Renal cortical epithelial cell (primary cell): ENCODE data around the gene EML4. TPM values are rescaled to one million over a fixed set of nuclear protein-coding genes. Genes with fewer than 3 reads are reported as not detected.

Experiments used
- DNase-seq: peaks from one replicate; pipeline ENCODE4 v3.0.0-alpha.2; 2011; ENCODE audit warnings: low read depth
- total RNA-seq: library from RNA; depleted of rRNA; stranded (reverse); fragments of >200 nt; gene quantifications from 2 replicates; pipeline ENCODE4 v1.2.3, GENCODE V29; 2014

Gene EML4
- total RNA-seq, 1 donor from 2014 or later = 45.6 TPM

DNA sequence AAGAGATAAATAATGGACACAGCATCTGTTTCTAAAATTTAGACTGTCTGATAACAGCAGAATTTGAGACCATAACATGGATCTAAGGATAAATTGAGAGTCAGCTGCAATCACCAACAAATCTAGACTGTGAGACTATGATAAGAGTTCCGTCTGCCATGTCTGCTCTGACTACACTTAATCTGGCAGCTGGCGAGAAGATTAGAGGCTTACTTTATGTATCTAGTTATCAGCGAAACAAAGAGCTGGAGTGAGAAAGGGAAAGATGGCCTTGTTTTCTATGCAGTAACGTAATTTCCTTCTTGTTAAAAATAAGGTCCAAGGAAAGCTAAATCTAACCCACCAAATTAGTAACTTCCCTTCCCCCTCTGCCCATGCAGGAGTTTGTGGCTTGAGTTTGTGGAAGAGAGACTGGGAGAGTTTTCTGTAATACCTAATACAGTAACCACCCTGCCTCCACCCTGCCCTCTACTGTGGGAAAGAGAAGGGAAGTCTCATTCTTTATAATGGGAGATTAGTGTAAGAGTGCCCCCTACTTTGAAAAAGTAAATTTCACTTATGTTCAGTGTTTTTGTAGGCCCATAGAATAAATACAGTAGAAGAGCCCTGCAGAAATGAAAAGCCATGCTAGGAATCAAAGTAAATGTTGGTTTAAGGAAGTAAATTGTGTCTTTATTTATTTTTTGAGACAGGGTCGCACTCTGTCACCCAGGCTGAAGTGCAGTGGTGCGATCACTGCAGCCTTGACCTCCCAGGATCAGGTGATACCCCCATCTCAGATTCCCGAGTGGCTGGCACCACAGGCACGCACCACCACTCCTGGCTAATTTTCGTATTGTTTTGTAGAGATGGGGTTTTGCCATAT, 27.5 kb downstream of the EML4 start:
- DNase-seq = peak; percentile 81

DNA sequence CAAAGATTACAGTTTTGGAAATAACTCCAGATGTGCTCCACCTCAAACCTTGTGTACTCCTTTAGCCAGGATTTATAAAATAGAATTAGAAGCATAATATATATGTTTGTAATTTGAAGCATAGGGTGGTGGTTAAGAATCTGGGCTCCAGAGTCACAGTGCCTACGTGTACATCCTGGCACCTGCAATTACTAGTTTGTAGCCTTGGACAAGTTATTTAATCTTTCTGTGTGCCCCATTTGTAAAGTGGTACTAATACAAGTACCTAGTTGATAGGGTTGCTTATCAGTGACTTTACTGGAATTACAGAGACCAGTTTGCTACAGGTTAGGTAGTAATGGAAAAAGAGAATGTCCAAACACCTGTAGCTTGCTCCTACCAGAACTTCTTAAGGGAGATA, 28.6 kb downstream of the EML4 start:
- no peak for DNase-seq

DNA sequence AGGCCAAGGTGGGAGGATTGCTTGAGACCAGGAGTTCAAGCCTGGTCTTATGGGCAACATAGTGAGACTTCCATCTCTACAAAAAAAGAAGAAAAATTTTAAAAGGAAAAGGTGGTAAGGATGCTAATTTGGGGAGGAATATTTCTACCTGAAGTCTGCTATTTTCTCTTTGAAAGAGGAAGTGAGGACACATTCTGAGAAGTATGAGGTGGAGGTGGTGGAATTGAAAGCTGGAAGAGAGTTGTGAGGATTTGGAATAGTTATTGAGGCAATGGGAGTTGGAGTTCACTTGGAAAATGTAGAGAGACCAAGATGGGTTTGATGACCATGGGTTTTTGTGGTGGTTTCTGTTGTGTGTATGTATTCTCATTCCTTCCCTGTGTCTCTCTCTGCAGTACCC, 29.3 kb downstream of the EML4 start:
- no peak for DNase-seq

DNA sequence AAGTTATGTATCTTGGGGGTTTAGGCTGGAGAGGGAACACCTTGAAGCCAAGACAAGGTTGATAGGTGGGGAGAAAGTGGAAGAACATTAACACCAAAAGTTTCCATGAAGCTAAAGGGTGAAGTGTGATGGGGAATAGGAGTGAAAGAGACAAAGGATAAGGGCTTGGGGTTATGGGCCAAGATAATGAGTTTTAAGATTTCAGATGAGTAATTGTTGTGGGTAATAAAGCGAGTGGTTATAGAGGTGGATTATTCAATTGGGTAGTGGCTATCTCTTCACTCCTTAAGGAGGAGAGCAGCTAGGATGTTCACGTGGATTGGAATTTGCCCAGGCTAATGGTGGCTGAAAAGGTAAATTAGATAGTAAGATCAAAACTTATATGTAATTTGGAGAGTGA, 29.8 kb downstream of the EML4 start:
- no peak for DNase-seq

DNA sequence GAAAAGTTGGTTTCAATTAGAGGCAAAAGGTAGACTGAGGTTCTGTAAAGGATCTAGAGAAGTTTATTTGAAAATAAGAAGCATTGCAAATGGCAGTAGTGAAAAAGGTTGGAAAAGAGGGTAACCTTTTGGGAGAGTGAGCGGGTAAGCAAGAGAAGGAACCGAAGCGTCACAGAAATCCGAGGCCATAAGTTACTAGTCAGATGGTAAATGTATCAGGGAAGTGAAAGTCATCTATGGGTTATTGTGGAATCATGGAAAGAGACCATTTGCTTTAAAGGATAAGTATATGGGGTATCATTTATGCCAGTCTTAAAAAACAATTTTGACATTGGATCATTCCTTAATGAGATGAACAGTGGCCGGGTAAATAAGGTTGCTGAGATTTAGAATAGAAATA, 30.5 kb downstream of the EML4 start:
- DNase-seq = no peak

DNA sequence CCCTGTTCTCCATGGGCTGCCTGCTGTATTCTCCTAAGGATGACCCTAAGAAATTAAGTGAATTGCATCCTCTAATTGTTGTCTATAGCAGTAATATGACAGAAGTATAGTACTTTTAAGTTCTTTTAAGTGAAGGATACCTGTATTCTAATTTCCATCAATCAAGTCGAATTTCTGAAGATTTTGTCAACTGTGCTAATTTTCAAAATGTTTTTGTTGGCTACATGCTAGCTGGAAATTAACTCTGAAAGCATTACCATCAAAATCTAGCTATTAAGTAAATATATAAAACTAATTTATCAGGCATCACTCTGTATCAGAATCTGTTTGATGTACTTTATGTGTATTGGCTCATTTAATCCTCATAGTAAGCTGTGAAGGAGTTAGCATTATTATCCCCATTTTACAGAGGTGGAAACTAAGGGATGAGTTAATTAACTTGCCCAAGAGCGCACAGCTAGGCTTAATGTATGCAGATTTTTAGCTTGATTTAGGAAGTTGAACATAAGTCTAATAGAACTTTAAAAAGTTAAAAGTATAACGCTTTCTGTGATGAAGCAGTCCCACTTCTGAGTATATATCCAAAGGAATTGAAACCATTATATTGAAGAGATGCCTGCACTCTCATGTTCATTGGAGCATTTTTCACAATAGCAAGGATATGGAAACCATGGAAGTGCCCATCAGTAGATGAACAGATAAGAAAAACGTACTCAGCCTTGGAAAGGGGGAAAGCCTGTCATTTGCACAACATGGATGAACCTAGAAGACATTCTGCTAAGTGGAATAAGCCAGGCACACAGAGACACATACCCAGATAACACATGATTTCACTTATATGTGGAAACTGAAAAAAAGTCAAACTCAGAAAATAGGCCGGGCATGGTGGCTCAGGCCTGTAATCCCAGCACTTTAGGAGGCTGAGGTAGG, 32.0 kb downstream of the EML4 start:
- no peak for DNase-seq

DNA sequence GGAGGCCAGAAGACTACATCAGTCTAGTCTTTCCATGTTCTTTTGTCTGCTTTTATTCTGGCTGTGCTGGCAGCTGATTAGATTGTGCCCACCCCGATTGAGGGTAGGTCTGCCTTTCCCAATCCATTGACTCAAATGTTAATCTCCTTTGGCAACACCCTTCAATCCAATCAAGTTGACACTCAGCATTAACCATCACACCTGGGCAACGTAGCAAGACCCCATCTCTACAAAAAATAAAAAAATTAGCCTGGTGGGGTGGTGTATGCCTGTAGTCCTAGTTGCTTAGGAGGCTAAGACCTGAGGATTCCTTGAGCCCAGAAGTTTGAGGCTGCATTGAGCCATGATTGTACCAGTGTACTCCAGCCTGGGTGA, 33.5 kb downstream of the EML4 start:
- DNase-seq = no peak

DNA sequence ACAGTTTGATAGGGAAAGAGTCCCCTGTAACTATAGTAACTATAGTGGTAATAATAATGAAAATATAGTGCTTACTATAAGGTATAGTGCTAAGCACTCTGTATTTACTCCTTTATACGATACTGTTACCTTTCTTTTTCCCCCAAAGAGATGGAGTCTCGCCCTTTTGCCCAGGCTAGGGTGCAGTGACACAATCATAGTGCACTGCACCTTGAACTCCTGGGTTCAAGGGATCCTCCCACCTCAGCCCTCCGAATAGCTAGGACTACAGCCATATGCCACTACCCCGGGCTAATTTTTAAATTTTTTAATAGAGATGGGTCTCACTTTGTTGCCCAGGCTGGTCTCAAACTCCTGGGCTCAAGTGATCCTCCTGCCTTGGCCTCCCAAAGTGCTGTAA, 34.6 kb downstream of the EML4 start:
- no peak for DNase-seq

DNA sequence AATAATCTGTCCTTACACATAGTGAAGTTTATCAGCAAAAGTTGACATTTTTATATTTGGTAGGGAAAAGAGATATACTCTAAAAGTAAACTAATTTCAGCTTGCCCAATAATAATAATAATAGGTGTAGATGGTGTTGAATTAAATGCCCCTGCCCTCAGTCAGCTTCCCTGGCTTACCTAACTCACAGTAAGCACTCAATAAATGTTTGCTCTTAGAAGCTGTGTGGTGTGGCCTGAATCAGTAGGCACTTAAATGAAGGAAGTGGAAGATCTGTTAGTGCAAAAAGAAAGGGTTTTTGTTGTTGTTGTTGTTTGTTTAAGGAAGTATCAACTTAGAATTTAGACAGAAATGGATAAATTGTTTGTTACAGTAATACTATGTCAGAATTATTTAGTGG, 36.2 kb downstream of the EML4 start:
- no peak for DNase-seq

DNA sequence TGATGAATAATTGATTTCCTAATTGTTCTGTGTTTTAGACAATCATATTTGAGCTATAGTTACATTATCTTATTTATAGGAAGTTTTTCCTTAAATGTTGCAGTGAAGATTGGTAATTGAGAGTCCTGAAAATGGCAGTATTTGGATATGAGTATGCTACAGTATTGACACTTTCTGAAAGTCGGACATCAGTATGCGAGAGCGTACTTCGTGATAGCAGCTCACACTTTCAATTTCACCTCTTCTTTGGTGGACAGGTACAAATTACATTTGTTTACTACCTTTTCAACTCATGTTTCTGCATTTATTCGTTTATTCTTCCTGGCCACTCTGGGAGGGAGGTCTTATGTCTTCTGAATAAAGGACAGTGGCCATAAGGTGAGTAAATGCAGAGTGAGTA, 38.7 kb downstream of the EML4 start:
- no peak for DNase-seq

DNA sequence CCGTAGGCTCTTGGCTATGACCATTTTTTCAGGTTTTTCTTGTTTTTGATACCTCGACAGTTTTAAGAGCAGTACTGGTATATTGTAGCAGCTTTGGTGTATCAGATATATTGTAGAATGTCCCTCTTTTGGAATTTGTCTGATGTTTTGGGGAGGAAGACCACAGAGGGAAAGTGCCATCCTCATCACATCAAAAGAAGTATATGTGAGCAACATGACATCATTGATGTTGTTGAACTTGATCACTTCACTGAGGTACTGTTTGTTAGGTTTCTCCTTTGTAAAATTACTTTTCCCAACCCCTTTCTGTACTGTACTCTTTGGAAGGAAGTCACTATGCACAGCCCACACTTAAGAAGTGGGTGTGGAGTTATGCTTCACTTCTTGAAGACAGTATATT, 41.0 kb downstream of the EML4 start:
- DNase-seq = no peak

DNA sequence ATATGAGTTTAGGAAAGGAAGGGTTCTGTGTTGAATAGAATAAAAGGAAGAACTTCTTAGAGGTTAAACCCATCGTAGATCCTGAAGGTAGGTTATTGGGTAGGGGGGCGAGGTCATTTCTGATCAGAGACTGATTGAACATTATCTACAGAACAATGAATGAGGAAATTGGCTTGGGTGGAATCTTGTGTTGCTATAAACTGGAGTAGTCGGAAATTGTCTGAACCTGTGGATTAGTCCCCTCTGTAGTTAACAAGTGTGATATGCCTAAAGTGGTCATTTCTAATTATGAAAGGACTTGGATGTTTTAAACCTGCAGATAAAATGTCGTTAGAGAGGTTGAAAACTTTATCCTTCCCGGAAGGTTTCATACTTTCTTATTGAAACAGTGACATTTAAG, 42.1 kb downstream of the EML4 start:
- no peak for DNase-seq

DNA sequence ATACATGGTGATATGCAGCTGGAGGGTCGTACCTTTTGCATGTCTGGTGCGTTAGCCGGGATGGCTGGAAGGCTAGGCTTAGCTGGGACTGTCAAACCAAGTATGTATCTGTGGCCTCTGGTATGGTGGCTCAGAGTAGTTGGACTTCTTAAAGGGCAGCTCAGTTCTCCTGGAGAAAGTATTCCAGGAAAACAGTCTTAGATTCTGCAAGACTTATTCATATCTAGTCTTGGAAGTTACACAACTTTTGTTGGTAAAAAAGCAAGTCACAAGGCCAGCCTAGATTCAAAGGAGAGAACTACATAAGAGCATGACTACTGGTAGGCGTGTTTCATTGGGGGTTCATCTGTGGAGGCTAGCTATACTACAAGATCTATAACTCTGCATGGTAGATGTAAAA, 45.5 kb downstream of the EML4 start:
- DNase-seq = peak; percentile 59

DNA sequence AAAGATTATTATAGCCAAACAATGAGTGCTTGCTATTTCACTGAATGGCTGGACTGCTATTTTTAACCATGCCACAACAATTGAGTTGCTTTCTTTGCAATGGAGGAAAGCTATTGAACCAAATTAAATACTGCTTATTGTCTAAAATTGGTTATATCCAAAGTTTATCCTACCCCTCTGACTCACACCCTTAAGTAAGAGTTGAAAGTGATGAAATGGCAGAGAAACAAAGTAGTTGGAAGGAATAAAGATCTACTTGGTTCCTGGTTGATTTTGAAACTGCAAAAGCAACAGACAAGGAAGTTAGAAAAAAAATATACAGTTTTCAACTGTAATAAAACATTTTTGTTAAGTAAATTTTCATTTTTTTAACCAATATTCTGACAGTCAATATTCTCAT, 47.5 kb downstream of the EML4 start:
- DNase-seq = peak; percentile 86

DNA sequence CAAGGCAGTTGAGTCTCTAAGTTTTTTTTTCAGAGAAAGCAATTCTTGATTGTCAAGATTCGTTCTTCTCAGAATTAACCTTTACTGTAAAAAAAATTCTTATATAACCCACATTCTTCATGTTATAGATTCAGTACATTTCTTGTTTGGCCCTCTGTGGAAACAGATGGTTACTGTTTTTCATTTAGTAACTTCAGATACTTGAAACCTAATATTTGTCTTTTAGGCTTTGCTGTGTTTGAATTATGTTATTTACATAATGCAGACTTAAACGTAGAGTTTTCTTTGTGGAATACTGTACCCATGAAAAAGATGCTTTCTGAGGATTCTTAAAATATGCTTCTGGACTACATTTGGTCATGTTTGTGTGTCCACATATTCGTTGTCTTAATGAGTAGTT, 48.2 kb downstream of the EML4 start:
- no peak for DNase-seq

DNA sequence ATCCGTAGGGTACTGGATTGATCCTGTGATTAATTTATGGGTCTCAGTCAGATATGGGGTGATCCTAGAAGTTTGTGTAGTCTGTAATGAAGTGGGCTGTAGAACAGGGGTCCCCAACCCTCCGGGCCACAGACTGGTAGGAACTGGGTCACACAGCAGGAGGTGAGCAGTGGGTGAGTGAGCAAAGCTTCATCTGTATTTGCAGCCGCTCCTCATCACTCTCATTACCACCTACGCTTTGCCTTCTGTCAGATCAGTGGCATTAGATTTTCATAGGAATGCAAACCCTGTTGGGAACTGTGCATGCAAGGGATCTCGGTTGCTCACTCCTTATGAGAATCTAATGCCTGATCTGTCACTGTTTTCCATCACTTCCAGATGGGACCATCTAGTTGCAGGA, 48.8 kb downstream of the EML4 start:
- DNase-seq = no peak

DNA sequence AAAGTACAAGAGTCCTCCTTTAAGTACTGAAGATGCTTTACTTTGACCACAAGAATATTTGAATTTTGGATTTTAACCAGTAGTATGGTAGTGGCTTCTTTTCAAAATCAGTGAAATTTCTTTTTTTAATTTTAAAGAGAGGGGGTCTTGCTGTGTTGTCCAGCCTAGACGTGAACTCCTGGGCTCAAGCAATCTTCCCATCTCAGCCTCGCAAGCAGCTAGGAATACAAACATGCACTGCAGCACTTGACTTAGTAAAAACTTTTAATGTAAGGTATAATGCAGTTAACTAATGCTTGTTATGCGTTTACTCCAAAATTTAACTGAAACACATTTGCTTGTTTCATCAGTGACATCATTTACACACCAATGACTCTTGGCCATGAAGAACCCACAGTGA, 49.6 kb downstream of the EML4 start:
- DNase-seq = no peak

DNA sequence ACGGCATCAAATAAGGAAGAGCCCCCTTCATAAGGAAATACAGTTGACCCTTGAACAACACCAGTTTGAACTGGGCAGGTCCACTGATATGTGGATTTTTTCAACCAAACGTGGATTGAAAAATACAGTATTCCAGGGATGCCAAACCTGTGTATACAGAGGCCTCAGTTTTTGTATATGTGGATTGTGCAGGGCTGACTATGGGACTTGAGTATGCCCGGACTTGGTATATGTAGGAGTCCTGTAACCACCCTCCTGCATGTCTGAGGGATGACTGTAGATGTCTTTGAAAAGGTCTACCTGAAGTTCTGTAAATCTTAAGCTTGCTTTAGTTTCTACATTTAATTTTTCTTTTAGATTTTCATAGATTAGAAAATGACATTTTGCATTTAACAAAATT, 50.0 kb downstream of the EML4 start:
- DNase-seq = no peak

DNA sequence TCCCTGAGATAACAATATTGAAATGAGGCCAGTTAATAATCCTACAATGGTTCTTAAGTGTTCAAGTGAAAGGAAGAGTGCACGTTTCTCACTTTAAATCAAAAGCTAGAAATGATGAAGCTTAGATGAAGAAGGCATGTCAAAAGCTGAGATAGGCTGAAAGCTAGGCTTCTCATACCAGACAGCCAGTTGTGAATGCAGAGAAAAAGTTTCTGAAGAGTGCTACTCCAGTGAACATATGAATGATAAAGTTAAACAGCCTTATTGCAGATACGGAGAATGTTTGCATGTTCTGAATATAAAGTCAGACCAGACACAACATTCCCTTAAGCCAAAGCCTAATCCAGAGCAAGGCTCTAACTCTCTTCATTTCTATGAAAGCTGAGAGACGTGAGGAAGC, 51.4 kb downstream of the EML4 start:
- DNase-seq = no peak

DNA sequence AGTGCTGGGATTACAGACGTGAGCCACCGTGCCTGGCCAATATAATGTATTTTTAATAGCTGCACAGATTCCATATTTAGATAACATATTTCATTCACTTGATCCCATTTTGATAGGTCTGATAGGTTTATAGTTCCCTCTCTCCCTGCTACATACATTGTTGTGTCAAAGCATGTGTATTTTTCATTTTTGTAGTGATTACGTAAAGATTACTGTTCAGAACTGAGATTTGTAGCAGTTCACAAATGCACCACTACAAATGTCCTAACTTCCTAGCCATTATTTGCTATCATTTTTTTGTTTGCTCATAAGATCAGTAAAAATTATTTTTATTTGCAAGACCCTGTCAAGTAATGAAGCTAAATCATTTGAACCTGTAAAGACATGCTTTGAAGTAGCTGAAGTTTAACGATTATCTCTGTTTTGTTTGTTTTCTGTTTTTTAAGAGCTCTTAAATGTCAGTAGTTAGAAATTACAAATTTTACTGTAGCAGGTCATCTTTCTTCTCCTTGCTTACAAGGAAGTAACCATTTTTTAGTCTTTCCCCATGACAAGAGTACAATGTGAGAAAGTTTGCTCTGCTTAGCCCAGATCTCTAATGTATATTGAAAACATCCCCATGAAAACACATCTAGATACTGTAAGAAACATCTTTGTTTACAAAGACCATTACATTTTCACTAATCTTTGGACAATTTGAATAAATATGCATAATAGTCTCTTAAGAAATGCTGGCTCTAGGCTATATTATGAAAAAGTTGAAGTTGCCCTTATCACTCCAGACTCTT, 54.1 kb downstream of the EML4 start:
- no peak for DNase-seq

DNA sequence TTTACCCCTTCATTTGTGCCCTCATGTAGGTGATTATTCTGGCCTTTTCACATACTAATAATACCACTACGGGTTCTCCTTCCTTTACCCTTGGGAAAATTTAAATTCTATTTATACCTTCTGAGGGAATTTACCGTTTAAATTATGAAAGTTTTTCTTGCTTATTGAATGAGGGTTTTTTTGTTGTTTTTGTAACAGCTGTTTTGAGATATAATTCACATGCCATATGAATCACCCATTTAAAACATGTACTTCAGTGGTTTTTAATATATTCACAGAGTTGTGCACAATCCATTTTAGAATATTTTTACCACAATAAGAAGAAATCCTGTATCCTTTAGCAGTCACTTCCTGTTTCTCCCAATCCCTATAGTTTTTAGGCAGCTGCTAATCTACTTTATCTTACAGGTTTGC, 54.7 kb downstream of the EML4 start:
- no peak for DNase-seq

DNA sequence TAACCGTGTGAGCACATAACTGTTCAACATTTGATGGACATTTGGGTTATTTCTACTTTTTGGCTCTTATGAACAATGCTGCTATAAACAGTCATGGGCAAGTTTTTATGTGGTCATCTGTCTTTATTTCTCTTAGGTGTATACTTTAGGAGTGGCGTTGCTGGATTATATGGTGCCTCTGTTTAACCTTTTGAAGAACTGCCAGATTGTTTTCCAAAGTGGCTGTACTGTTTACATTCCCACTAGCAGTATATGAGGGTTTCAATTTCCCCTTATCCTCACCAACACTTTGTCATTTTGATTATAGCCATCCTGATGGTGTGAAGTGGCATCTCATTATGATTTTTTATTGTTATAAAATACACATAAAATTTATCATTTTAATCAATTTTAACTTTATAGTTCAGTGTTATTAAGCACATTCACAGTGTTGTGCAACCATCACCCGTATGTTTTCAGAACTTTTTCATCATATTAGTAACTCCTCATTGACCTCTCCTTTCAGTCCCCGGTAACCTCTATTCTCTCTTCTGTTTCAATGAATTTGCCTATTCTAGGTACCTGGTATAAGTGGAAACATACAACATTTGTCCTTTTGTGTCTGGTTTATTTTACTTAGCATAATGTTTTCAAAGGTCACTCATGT, 55.4 kb downstream of the EML4 start:
- DNase-seq = no peak
